NOMO-1 treated with dmso at 0.1 percent for 144 hours (cell line): ENCODE measurements around the gene TRIM61.
"Not testable (repeated sequence)": the region's sequence is repeated elsewhere in the genome, so short reads cannot be mapped to it uniquely, and the experiment has no call there.

ENCODE experiments used
- DNase-seq: peaks from one replicate; lab custom pipeline; 2025; ENCODE audit not compliant: unreplicated experiment; lab: John Stamatoyannopoulos, UW

TRIM61 gene

GRCh38 chr4:164959421-164959820 lies 18.0 kb downstream of the TRIM61 start:
- not testable (repeated sequence) for DNase-seq

GRCh38 chr4:164956766-164957643 lies 20.5 kb downstream of the TRIM61 start:
- no peak for DNase-seq

GRCh38 chr4:164955107-164955805 lies 22.2 kb downstream of the TRIM61 start:
- DNase-seq: no peak

GRCh38 chr4:164952551-164952950 lies 24.9 kb downstream of the TRIM61 start:
- DNase-seq: no peak

DNA sequence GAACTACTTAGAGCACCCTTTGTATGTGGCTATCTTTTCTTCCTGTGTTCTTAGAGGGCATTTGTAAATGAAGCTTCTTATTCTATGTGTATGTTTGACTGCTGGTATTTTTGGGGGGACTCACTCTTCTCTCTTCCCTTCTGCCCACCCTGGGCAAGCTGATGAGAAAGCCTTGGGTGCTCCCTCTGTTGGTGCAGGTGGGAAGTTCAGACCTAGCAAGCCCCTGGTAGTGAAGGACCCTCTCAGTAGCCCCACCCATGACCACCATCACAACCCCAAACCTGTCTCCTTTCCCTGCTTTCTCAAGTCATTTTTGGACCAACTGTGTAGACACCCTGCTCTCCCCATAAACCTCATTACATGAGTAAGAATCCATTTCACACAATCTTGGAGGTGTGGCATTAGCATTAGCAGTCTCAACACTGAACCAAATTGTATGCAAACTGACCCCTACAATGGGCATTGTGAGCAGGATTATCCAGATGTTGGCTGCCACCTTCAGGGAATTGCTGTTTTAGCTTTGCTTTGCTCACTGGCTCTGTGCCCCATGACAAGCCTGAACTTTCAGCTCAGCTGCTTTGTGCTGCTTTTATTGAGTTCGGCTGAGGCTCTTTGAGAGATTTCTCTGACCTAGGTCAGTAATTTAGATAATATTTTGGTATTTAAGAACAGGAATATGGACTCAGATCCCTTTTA lies 27.9 kb downstream of the TRIM61 start:
- no peak for DNase-seq

DNA sequence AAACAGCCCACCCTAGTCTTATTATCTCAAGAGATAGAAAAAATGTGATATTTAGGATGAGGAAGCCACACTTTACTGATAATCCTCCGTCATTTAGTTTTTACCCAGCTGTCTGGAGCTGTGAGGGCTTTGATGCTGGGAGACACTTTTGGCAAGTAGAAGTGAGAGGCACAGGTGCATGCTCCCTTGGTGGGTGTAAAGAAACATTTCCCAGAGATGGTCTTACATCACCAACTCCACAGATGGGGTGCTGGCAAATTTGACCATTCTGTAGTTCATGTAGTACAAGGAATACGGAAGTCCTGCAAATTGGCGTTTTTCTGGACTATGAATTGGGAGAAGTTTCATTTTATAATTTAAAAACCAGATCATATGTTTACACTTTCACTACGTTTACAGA lies 28.5 kb downstream of the TRIM61 start:
- no peak for DNase-seq

DNA sequence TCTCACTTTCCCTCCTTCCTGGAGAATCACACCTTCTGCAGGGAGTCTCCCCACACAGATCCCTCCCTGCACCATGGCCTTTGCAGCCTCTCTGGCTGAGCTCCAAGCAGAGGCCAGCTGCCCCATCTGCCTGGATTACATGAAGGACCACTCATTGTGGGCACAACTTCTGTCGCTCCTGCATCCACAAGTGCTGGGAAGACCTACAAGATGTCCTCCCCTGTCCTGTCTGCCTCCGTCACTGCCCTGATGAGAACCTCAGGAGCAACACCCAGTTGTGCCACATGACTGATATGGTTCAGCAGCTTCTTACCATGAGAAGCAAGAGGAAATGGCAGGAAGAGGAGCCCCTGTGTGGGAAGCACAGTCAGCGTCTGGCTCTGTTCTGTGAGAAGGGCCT lies 29.5 kb downstream of the TRIM61 start:
- not testable (repeated sequence) for DNase-seq

GRCh38 chr4:164946810-164947209 lies 30.6 kb downstream of the TRIM61 start:
- no peak for DNase-seq

- DNase-seq: no peak
Observed at GRCh38 chr4:164945146-164945545, 32.3 kb downstream of the TRIM61 start.

- DNase-seq: no peak
Observed at GRCh38 chr4:164943192-164943591, 34.3 kb downstream of the TRIM61 start.

DNA sequence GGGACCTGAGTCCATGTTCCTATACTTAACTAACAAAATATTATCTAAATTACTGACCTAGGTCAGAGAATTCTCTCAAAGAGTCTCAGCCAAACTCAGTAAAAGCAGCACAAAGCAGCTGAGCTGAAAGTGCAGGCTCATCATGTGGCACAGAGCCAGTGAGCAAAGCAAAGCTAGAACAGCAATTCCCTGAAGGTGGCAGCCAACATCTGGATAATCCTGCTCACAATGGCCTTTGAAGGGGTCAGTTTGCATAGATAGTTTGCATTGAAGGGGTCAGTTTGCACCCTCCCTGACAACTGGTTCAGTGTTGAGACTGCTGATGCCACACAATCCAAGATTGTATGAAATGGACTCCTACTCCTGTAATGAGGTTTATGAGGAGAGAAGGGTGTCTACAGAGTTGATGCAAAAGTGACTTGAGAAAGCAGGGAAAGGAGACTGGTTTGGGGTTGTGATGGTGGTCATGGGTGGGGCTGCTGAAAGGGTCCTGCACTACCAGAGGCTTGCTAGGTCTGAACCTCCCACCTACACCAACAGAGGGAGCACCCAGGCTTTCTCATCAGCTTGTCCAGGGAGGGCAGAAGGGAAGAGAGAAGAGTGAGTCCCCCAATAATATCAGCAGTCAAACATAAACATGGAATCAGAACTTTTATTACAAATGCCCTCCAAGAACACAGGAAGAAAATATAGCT lies 39.7 kb downstream of the TRIM61 start:
- DNase-seq: no peak

DNA sequence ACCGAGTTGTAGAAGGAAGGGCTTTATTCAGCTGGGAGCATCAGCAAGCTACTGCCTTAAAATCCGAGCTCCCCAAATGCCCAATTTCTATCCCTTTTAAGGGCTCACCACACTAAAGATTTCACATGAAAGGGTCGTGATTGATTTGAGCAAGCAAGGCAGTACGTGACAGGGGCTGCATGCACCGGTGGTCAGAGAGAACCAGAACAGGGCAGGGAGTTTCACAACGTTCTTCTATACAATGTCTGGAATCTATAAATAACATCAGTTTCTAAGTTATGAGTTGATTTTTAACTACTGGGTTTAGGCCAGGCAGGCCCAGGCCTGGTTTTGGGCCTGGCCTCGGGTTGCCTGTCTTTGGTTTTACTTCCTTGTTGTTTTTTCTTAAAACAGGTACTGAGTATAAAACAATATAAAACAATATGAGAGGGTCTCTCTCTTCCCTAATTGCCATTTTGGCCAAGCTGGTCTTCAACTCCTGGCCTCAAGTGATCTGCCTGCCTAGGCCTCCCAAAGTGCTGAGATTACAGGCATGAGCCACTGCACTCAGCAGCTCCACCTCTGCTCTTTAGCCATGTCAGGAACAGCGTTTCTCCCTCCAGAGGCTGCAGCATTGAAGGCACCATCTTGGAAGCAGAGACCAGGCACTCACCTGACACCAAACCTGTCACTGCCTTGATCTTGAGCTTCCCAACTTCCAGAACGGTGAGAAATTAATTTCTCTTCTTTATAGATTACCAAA lies 41.4 kb downstream of the TRIM61 start:
- not testable (repeated sequence) for DNase-seq

GRCh38 chr4:164935363-164935762 lies 42.1 kb downstream of the TRIM61 start:
- DNase-seq: no peak

GRCh38 chr4:164933244-164933643 lies 44.2 kb downstream of the TRIM61 start:
- no peak for DNase-seq

GRCh38 chr4:164931551-164932324 lies 45.7 kb downstream of the TRIM61 start:
- DNase-seq: no peak

DNA sequence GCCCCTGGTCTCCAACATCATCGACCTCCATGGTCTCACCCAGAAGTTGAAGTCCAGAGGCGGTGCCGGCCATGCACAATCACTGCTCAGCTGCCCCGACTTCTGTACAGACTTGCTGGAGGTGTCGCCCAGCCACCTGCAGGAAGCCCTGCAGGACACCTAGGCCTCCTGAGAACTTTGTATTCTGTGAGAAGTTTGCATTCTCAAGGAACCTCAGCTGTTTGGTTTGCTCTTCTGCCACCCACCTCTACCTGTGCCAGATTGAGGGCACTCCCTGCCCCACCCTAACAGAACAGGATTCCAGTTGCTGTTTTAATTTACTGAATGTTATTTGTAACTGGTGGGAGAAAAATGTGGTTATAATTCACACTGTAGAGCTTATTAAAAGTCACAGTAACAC lies 46.8 kb downstream of the TRIM61 start:
- no peak for DNase-seq

DNA sequence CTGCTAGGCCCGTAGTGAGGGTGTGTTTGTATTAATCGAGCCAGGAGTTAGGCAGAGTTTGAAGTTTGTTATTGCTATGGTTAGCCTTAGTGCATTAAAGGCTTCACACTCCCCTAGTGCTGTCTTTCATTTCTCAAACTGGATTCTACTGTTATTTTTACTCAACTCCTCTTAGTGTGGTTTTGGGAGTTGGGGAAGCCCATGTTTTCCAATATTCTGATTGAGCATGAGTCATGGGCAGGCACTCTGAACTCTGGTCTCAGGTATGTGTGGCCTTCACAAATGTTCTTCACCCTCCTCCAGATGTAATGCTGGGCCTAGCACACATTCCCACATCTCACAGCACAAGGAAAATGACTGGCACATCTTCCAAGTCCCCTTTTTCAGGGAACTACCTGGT lies 50.4 kb downstream of the TRIM61 start:
- not testable (repeated sequence) for DNase-seq

DNA sequence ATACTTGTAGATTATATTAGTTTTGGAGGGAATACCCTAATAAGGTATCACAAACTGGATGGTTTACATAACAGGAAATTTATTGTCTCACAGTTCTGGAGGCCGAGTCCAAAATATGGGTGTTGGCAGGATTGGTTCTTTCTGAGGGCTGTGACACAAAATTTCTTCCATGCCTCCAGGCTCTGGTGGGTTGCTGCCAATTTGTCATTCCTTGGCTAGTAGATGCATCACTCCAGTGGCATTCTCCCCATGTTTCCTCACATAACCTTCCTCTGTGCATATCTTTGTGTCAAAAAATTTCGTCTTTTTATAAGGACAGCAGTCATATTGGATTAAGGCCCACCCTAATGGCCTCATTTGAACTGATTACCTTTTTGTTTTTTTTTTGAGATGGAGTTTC lies 51.2 kb downstream of the TRIM61 start:
- DNase-seq: no peak

DNA sequence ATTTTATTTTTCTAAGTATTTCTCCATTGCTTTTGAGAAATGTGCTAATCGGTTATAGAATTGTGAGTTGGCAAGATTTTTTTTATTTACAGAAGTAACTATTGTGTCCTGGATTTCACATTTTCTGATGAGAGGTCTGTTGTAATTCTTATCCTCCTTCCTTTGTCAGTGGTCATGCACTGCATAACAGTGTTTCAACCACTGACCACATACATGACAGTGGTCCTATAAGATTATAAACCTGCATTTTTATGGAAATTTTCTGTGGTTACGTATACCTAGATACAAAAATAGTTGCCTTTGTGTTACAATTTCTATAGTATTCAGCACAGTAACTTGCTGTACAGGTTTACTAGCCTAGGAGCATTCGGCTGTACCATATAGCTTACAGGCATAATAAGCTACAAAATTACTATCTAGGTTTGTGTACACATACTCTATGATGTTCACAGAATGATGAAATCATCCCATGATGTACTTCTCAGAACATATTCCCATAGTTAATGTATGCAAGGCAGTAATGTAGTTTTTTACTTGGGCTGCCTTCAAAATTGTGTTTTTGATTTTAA lies 52.7 kb downstream of the TRIM61 start:
- no peak for DNase-seq
